ENCODE measurements around the gene TIMM17B. TPM values are rescaled to one million over a fixed set of nuclear protein-coding genes. Genes with fewer than 3 reads are reported as not detected.

TIMM17B gene
- total and polyA plus RNA-seq, 2 donors (not counting 1 experiment from before 2014, with no cell fraction given) = 50.0 to 63.9 TPM

GRCh38 chrX:48904626-48905025 is 7.1 kb upstream of the TIMM17B start:
- Histone ChIP-seq H3K4me3 (ENCODE audit: control extremely low read depth in 1 of 5, extremely low read depth in 1 of 5, insufficient read depth in 1 of 5, low read depth in 2 of 5, low read length in 4 of 5) (no peak overlapping the region), H3K79me2 (ENCODE audit: control insufficient read depth, insufficient read depth, low read length) (peaks cover 10% of the 10 kb centered on the region), H3K9me3 (ENCODE audit: control extremely low read depth in 1 of 3, control insufficient read depth in 2 of 3, insufficient read depth in 1 of 3, low read length in 2 of 3) (no peaks in the 10 kb centered on the region), H3K4me1 (ENCODE audit: control insufficient read depth in 2 of 2, insufficient read depth in 2 of 2, low read length in 2 of 2) (peaks cover 0 to 2% of the 10 kb centered on the region in 2 donors), H4K20me1 (ENCODE audit: control insufficient read depth, insufficient read depth, low read length, poor library complexity, severe bottlenecking) (peaks cover 8% of the 10 kb centered on the region), H3K27me3 (replicated peaks in 1 of 4; ENCODE audit: control extremely low read depth in 1 of 4, control insufficient read depth in 3 of 4, insufficient read depth in 4 of 4, low read length in 3 of 4) (no peaks in the 10 kb centered on the region), H3K9ac (ENCODE audit: low read length) (no peak overlapping the region), H3K4me2 (replicated peaks; ENCODE audit: low read depth, low read length, poor library complexity, severe bottlenecking) (no peak overlapping the region), H2AFZ (ENCODE audit: insufficient read depth, low read depth, low read length, poor library complexity, severe bottlenecking) (no peak overlapping the region), H3K27ac (ENCODE audit: low read length in 2 of 2) (no peak overlapping the region), H3K36me3 (replicated peaks in 1 of 2; ENCODE audit: control extremely low read depth in 1 of 2, control insufficient read depth in 1 of 2, extremely low read depth in 1 of 2, insufficient read depth in 2 of 2, low read length in 1 of 2) (peaks cover 2 to 24% of the 10 kb centered on the region in 2 experiments)
- TF ChIP-seq EZH2 (IDR thresholded peaks at IDR 0.05; ENCODE audit: borderline replicate concordance, insufficient read depth, low read depth, low read length, poor library complexity, severe bottlenecking) (no peak), CTCF (IDR thresholded peaks at IDR 0.05) (no peak)
- no peaks in the 10 kb centered on the region for H3K9me3 Mint-ChIP-seq (ENCODE audit: insufficient read depth)
- intact Hi-C loops (cut with micrococcal nuclease) = no loop called here
- H3K4me1 Mint-ChIP-seq = peaks cover 2% of the 10 kb centered on the region
- WGBS (ENCODE audit: insufficient coverage) = 95% methylated on average over 12 of the region's 14 CpGs
- H3K4me3 Mint-ChIP-seq = no peak overlapping the region
- DNase-seq (peak; percentile 13), ATAC-seq (ENCODE audit: low read depth) (no peak)
- no peaks in the 10 kb centered on the region for H3K27me3 Mint-ChIP-seq
- H3K27ac Mint-ChIP-seq = no peak overlapping the region
- POLR2A ChIA-PET = no interaction called here
- CTCF ChIA-PET = no interaction called here

- H3K4me1 ChIP-seq (ENCODE audit: control insufficient read depth in 2 of 2, insufficient read depth in 2 of 2, low read length in 2 of 2) = peaks cover 3 to 5% of the 10 kb centered on the region in 2 donors
These were observed 6.6 kb upstream of the TIMM17B start for GRCh38 chrX:48904180-48904579.

More at GRCh38 chrX:48904180-48904579, 6.6 kb upstream of the TIMM17B start:
- no peaks in the 10 kb centered on the region for H3K9me3 ChIP-seq (ENCODE audit: control extremely low read depth in 1 of 3, control insufficient read depth in 2 of 3, insufficient read depth in 1 of 3, low read length in 2 of 3)
- no peak overlapping the region for H3K27ac ChIP-seq (ENCODE audit: low read length in 2 of 2)
- Mint-ChIP-seq H3K9me3 (ENCODE audit: insufficient read depth) (no peaks in the 10 kb centered on the region), H3K27ac (no peak overlapping the region), H3K27me3 (no peaks in the 10 kb centered on the region), H3K4me1 (peaks cover 2% of the 10 kb centered on the region), H3K4me3 (no peak overlapping the region)
- no peak overlapping the region for H2AFZ ChIP-seq (ENCODE audit: insufficient read depth, low read depth, low read length, poor library complexity, severe bottlenecking)
- POLR2A ChIA-PET = no interaction called here
- DNase-seq (peak; percentile 9), ATAC-seq (ENCODE audit: low read depth) (no peak)
- H3K4me3 ChIP-seq (ENCODE audit: control extremely low read depth in 1 of 5, extremely low read depth in 1 of 5, insufficient read depth in 1 of 5, low read depth in 2 of 5, low read length in 4 of 5) = no peak overlapping the region
- WGBS (ENCODE audit: insufficient coverage) = no CpG with 5 or more reads among the region's 8 CpGs
- H3K9ac ChIP-seq (ENCODE audit: low read length) = no peak overlapping the region
- no peaks in the 10 kb centered on the region for H3K27me3 ChIP-seq (replicated peaks in 1 of 4; ENCODE audit: control extremely low read depth in 1 of 4, control insufficient read depth in 3 of 4, insufficient read depth in 4 of 4, low read length in 3 of 4)
- CTCF ChIA-PET = no interaction called here
- peaks cover 8% of the 10 kb centered on the region for H4K20me1 ChIP-seq (ENCODE audit: control insufficient read depth, insufficient read depth, low read length, poor library complexity, severe bottlenecking)
- intact Hi-C loops (cut with micrococcal nuclease) = no loop called here
- peaks cover 2 to 24% of the 10 kb centered on the region in 2 experiments for H3K36me3 ChIP-seq (replicated peaks in 1 of 2; ENCODE audit: control extremely low read depth in 1 of 2, control insufficient read depth in 1 of 2, extremely low read depth in 1 of 2, insufficient read depth in 2 of 2, low read length in 1 of 2)
- H3K79me2 ChIP-seq (ENCODE audit: control insufficient read depth, insufficient read depth, low read length) = peaks cover 10% of the 10 kb centered on the region
- TF ChIP-seq EZH2 (IDR thresholded peaks at IDR 0.05; ENCODE audit: borderline replicate concordance, insufficient read depth, low read depth, low read length, poor library complexity, severe bottlenecking) = no peak
- TF ChIP-seq CTCF (IDR thresholded peaks at IDR 0.05) = no peak
- H3K4me2 ChIP-seq (replicated peaks; ENCODE audit: low read depth, low read length, poor library complexity, severe bottlenecking) = no peak overlapping the region

Measured in B cell (primary cell).